H1 (cell line): ENCODE data around the gene NF1. TPM values are rescaled to one million over a fixed set of nuclear protein-coding genes. Genes with fewer than 3 reads are reported as not detected.

Experiments used
- CTCF ChIA-PET: fragments of 300-600 bp; sonication (Branson Sonifier 250); formaldehyde crosslinking; loops from one replicate; lab custom pipeline; 2021; ENCODE audit not compliant: partially characterized antibody; lab: Charles Lee
- POLR2A ChIA-PET: fragments of 300-600 bp; sonication (Branson Sonifier 250); formaldehyde crosslinking; loops from one replicate; lab custom pipeline; 2021; ENCODE audit warnings: inconsistent platforms; ENCODE audit not compliant: partially characterized antibody; lab: Charles Lee
- DNase-seq, 2 experiments: peaks; one replicate each; pipeline versions ENCODE4 v3.0.0 to v3.0.0-alpha.2; 2010 to 2022; ENCODE audit warnings: low spot score in 2 of 2, low read depth in 1 of 2, mixed read lengths in 1 of 2
- FAIRE-seq: peaks from 2 replicates; lab custom pipeline; 2011; peaks lifted over from hg19 to GRCh38; lab: Jason Lieb, UNC
- H2AFZ ChIP-seq: 2 replicates; pipeline ENCODE4 v1.8.1; 2012; ENCODE audit warnings: low read length, inconsistent platforms
- H2AK5ac ChIP-seq: 2 replicates; pipeline ENCODE4 v1.6.1; 2013; ENCODE audit warnings: low read depth, low read length
- H2BK120ac ChIP-seq: replicated peaks from 2 replicates; pipeline ENCODE3; 2013; ENCODE audit warnings: low read depth, low read length, inconsistent platforms
- H2BK12ac ChIP-seq: 2 replicates; pipeline ENCODE4 v1.6.1; 2013; ENCODE audit warnings: low read depth, low read length
- H2BK15ac ChIP-seq: 2 replicates; pipeline ENCODE4 v1.6.1; 2013; ENCODE audit warnings: low read length
- H2BK20ac ChIP-seq: 2 replicates; pipeline ENCODE4 v1.6.1; 2013; ENCODE audit warnings: low read length
- H2BK5ac ChIP-seq: 2 replicates; pipeline ENCODE4 v1.6.1; 2013; ENCODE audit warnings: low read depth, low read length
- H3K14ac ChIP-seq: 2 replicates; pipeline ENCODE4 v1.6.1; 2013; ENCODE audit warnings: inconsistent platforms; ENCODE audit not compliant: insufficient read length
- H3K18ac ChIP-seq: 2 replicates; pipeline ENCODE4 v1.6.1; 2013; ENCODE audit warnings: low read length; ENCODE audit errors: extremely low read depth
- H3K23ac ChIP-seq: 2 replicates; pipeline ENCODE4 v1.6.1; 2013; ENCODE audit warnings: inconsistent platforms; ENCODE audit not compliant: insufficient read length
- H3K23me2 ChIP-seq: 2 replicates; pipeline ENCODE4 v1.6.1; 2013; ENCODE audit warnings: low read depth, low read length
- H3K27ac ChIP-seq: 2 replicates; pipeline ENCODE4 v1.6.1; 2011; ENCODE audit warnings: low read depth, low read length, inconsistent platforms
- H3K27me3 ChIP-seq, 4 experiments: replicated peaks in 1 of 4; 1 replicate in 1 of 4; 2 replicates in 3 of 4; pipeline versions ENCODE4 v1.6.1 to v1.8.1; 2011 to 2013; ENCODE audit warnings: low read length in 3 of 4, mild to moderate bottlenecking in 3 of 4, inconsistent platforms in 2 of 4, mixed read lengths in 2 of 4, moderate library complexity in 1 of 4; ENCODE audit not compliant: control insufficient read depth in 3 of 4, insufficient read depth in 3 of 4; ENCODE audit errors: extremely low read depth in 1 of 4
- H3K36me3 ChIP-seq, 4 experiments: 2 replicates each; pipeline versions ENCODE4 v1.6.1 to v1.8.1; 2011 to 2013; ENCODE audit warnings: mild to moderate bottlenecking in 4 of 4, low read length in 3 of 4, moderate library complexity in 2 of 4, control low read depth in 1 of 4, inconsistent platforms in 1 of 4; ENCODE audit not compliant: insufficient read depth in 4 of 4, control insufficient read depth in 2 of 4
- H3K4ac ChIP-seq: replicated peaks from 2 replicates; pipeline ENCODE3; 2013; ENCODE audit warnings: low read length, low read depth, mixed read lengths, inconsistent platforms; ENCODE audit not compliant: insufficient read length
- H3K4me1 ChIP-seq, 4 experiments: replicated peaks in 1 of 4; 1 replicate in 1 of 4; 2 replicates in 3 of 4; pipeline versions ENCODE4 v1.6.1 to v1.8.1; 2011 to 2013; ENCODE audit warnings: low read length in 3 of 4, inconsistent platforms in 2 of 4, mixed read lengths in 1 of 4; ENCODE audit not compliant: insufficient read depth in 4 of 4, control insufficient read depth in 3 of 4
- H3K4me2 ChIP-seq, 2 experiments: 2 replicates each; pipeline versions ENCODE4 v1.6.1 to v1.8.1; 2011 to 2013; ENCODE audit warnings: low read depth in 2 of 2, low read length in 2 of 2, control low read depth in 1 of 2, inconsistent platforms in 1 of 2, mild to moderate bottlenecking in 1 of 2; ENCODE audit not compliant: insufficient read depth in 1 of 2
- H3K4me3 ChIP-seq, 4 experiments: fragments of 200-600, 300-600 bp in 1 of 4; sonication (generic), shearing (Covaris generic), sonication (Bioruptor Twin) in 1 of 4; 2 replicates each; pipeline versions ENCODE4 v1.5.1 to v1.8.1; 2011 to 2016; ENCODE audit warnings: low read length in 4 of 4, low read depth in 3 of 4, control low read depth in 2 of 4, inconsistent platforms in 2 of 4, mild to moderate bottlenecking in 2 of 4, mixed read lengths in 1 of 4, moderate library complexity in 1 of 4; ENCODE audit not compliant: insufficient read depth in 2 of 4; ENCODE audit errors: extremely low read depth in 1 of 4
- H3K56ac ChIP-seq: replicated peaks from 2 replicates; pipeline ENCODE3; 2013; ENCODE audit warnings: low read depth, mild to moderate bottlenecking, mixed read lengths, low read length, inconsistent platforms; ENCODE audit not compliant: insufficient read length
- H3K79me1 ChIP-seq: 2 replicates; pipeline ENCODE4 v1.6.1; 2013; ENCODE audit warnings: low read depth, low read length, control low read depth
- H3K79me2 ChIP-seq, 2 experiments: 2 replicates each; pipeline versions ENCODE4 v1.6.1 to v1.8.1; 2012 to 2013; ENCODE audit warnings: low read length in 2 of 2, mild to moderate bottlenecking in 2 of 2, inconsistent platforms in 1 of 2; ENCODE audit not compliant: insufficient read depth in 2 of 2, control insufficient read depth in 1 of 2
- H3K9ac ChIP-seq, 4 experiments: replicated peaks in 1 of 4; 1 replicate in 1 of 4; 2 replicates in 3 of 4; pipeline versions ENCODE4 v1.6.1 to v1.8.1; 2011 to 2013; ENCODE audit warnings: low read depth in 3 of 4, low read length in 3 of 4, control low read depth in 2 of 4, mild to moderate bottlenecking in 2 of 4, moderate library complexity in 2 of 4, inconsistent platforms in 1 of 4; ENCODE audit errors: extremely low read depth in 1 of 4
- H3K9me3 ChIP-seq, 2 experiments: 2 replicates each; pipeline versions ENCODE4 v1.6.1 to v1.8.1; 2012 to 2013; ENCODE audit warnings: mild to moderate bottlenecking in 2 of 2, moderate library complexity in 2 of 2, control low read depth in 1 of 2, inconsistent platforms in 1 of 2, low read depth in 1 of 2, low read length in 1 of 2, mixed read lengths in 1 of 2; ENCODE audit not compliant: insufficient read depth in 2 of 2
- H4K20me1 ChIP-seq, 2 experiments: replicated peaks in 1 of 2; 2 replicates each; pipeline versions ENCODE3 to v1.8.1; 2011 to 2013; ENCODE audit warnings: inconsistent platforms in 2 of 2, low read length in 2 of 2, mild to moderate bottlenecking in 1 of 2; ENCODE audit not compliant: insufficient read depth in 2 of 2, control insufficient read depth in 1 of 2
- H4K5ac ChIP-seq: 2 replicates; pipeline ENCODE4 v1.6.1; 2013; ENCODE audit warnings: low read length, low read depth, mixed read lengths, inconsistent platforms; ENCODE audit not compliant: insufficient read length
- H4K8ac ChIP-seq: 2 replicates; pipeline ENCODE4 v1.8.0; 2013; ENCODE audit warnings: mild to moderate bottlenecking, moderate library complexity, low read length, inconsistent platforms; ENCODE audit not compliant: insufficient read depth; ENCODE audit errors: extremely low read depth
- H4K91ac ChIP-seq: replicated peaks from 2 replicates; pipeline ENCODE3; 2013; ENCODE audit warnings: low read length, mixed read lengths, inconsistent platforms; ENCODE audit not compliant: insufficient read length
- ASH2L ChIP-seq: fragments of 200-600, 300-600 bp; sonication (generic); IDR thresholded peaks from one replicate; pipeline ENCODE4 v1.7.1; 2017; ENCODE audit warnings: low read length
- BACH1 ChIP-seq: IDR thresholded peaks from 2 replicates; pipeline ENCODE4 v1.6.1; 2012; ENCODE audit warnings: low read length, improper control_type of control experiment
- CBX5 ChIP-seq: fragments of 300-800, 300-1000 bp; sonication (generic); IDR thresholded peaks from 2 replicates; pipeline ENCODE4 v1.7.1; 2016; ENCODE audit warnings: antibody characterized with exemption, low read length, low read depth
- HDAC2 ChIP-seq, 2 experiments: fragments of 300-600 bp in 1 of 2; sonication (generic) in 1 of 2; IDR thresholded peaks; 2 replicates each; pipeline ENCODE4 v1.6.1; 2011 to 2012; ENCODE audit warnings: low read depth in 2 of 2, low read length in 2 of 2, mild to moderate bottlenecking in 2 of 2, moderate library complexity in 2 of 2, borderline replicate concordance in 1 of 2, inconsistent platforms in 1 of 2
- JUND ChIP-seq: IDR thresholded peaks from 2 replicates; pipeline ENCODE4 v1.6.1; 2011; ENCODE audit warnings: mild to moderate bottlenecking, improper control_type of control experiment, low read length
- KDM4A ChIP-seq: IDR thresholded peaks from one replicate; pipeline ENCODE4 v1.7.1; 2012; ENCODE audit warnings: low read depth, mild to moderate bottlenecking, moderate library complexity, low read length, inconsistent platforms; ENCODE audit not compliant: severe bottlenecking
- SAP30 ChIP-seq: fragments of 300-600 bp; sonication (generic); IDR thresholded peaks from 2 replicates; pipeline ENCODE4 v1.7.1; 2012; ENCODE audit warnings: low read length, moderate library complexity, mild to moderate bottlenecking, inconsistent platforms; ENCODE audit not compliant: insufficient read depth, insufficient replicate concordance
- TAF1 ChIP-seq: IDR thresholded peaks from 2 replicates; pipeline ENCODE4 v1.6.1; 2011; ENCODE audit warnings: mild to moderate bottlenecking, low read depth, low read length
- TCF12 ChIP-seq: IDR thresholded peaks from 2 replicates; pipeline ENCODE4 v1.6.1; 2011; ENCODE audit warnings: low read depth, mild to moderate bottlenecking, low read length
- TEAD4 ChIP-seq: IDR thresholded peaks from 2 replicates; pipeline ENCODE4 v1.6.1; 2012; ENCODE audit warnings: low read depth, low read length, inconsistent platforms, mixed read lengths
- WGBS, 2 experiments: shearing (Covaris generic) in 1 of 2; methylation state at CpG; one replicate each; pipeline versions ENCODE4 v1.1.6 to v1.1.7; 2013 to 2015; ENCODE audit warnings: low lambda C conversion rate in 2 of 2, mixed read lengths in 2 of 2, inconsistent platforms in 1 of 2, low coverage in 1 of 2, missing lambda C conversion rate in 1 of 2; ENCODE audit not compliant: insufficient replicate concordance in 2 of 2, insufficient coverage in 1 of 2, insufficient read length in 1 of 2; ENCODE audit errors: extremely low coverage in 1 of 2, missing lambda C conversion rate in 1 of 2; 5-methylcytosine and 5-hydroxymethylcytosine counted together
- polyA plus RNA-seq, 7 experiments: library from polyadenylated mRNA; depleted of rRNA in 3 of 7; stranded (reverse) in 5 of 7; unstranded in 2 of 7; fragments of >200 nt in 5 of 7; fragments of 200-250 nt in 2 of 7; gene quantifications; 1 replicate in 5 of 7; 2 replicates in 1 of 7; 4 replicates in 1 of 7; pipeline versions ENCODE4 v1.2.1 to v1.2.3, GENCODE V29; 2011 to 2013; ENCODE audit warnings: missing spikeins in 2 of 7, mixed read lengths in 2 of 7
- total RNA-seq: library from RNA; stranded (reverse); fragmentation: NEBNext Ultra II Directional; extraction: Animal tissue kit (Norgen Biotek cat#: 25700); gene quantifications from 2 replicates; pipeline ENCODE4 v1.2.1, GENCODE V29; 2021
- TF ChIP-seq, protein P1 (sequence below): IDR thresholded peaks from 2 replicates; pipeline ENCODE4 v1.6.1; 2011; ENCODE audit warnings: low read depth, mild to moderate bottlenecking, low read length; ENCODE audit not compliant: insufficient read depth

NF1 gene
- total and polyA plus RNA-seq, 2 of the 8 experiments (the other 6 are each of a cell fraction or from before 2014, with no cell fraction given), result 19.3 to 29.6 TPM

DNA sequence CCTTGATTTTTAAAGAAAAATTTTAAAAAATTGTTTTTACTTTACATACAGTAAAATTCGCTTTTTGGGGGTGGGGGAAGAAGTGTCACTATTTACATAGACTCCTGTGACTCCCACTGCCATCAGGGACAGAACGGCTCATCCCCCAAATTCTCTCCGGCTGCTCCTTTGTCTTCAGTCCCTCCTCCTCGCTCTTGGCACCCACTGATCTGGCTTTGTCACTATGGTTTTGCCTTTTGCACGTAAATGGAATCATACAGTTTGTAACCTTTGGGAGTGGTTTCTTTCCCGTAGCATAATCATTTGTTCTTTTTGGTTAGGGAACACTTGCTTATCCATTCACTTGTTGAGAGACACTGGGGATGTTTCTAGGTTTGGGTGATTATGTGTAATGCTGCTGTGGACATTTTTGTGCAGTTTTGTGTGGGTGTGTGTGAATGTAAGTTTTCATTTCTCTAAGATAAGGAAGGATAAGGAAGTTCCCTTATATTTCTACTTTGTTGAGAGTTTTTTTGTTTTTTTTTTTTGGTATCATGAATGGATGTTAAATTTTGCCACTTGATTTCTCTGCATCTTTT is 324.1 kb downstream of the NF1 start:
- CTCF ChIA-PET, result interaction anchor here (0.6 to 2.5 kb wide), 3 partner anchors 13 to 479 kb away, joined by 4 to 8 read pairs (median 5); no protein-coding TSS in a partner anchor
- H3K18ac ChIP-seq, result no peak overlapping the region
- H3K56ac ChIP-seq, result no peak overlapping the region
- H2BK12ac ChIP-seq, result no peak overlapping the region
- H2BK120ac ChIP-seq, result no peak overlapping the region
- no peak overlapping the region for H4K91ac ChIP-seq
- H3K23ac ChIP-seq, result no peak overlapping the region
- no peak for FAIRE-seq
- H3K23me2 ChIP-seq, result no peaks in the 10 kb centered on the region
- no peaks in the 10 kb centered on the region for H3K27me3 ChIP-seq
- H3K9me3 ChIP-seq, result no peaks in the 10 kb centered on the region
- H2AFZ ChIP-seq, result no peak overlapping the region
- no peak overlapping the region for H4K5ac ChIP-seq
- peak overlapping the region; percentile 7 to 10; a peak in 1 of 4 replicates for H3K4me2 ChIP-seq
- H3K14ac ChIP-seq, result no peak overlapping the region
- H3K4me3 ChIP-seq, result no peak overlapping the region
- H4K8ac ChIP-seq, result no peak overlapping the region
- H2BK5ac ChIP-seq, result no peak overlapping the region
- no peak overlapping the region for H3K27ac ChIP-seq
- 40% methylated on average over 6 of the region's 6 CpGs; no CpG with 5 or more reads in 1 of the 2 experiments for WGBS, 2 experiments
- peaks cover 0 to 19% (median 9%) of the 10 kb centered on the region in 4 experiments; a peak in 6 of 7 replicates for H3K4me1 ChIP-seq
- H3K9ac ChIP-seq, result no peak overlapping the region
- no peak overlapping the region for H2BK20ac ChIP-seq
- peaks cover 0 to 2% of the 10 kb centered on the region in 2 experiments for H4K20me1 ChIP-seq
- no peak overlapping the region for H2BK15ac ChIP-seq
- no peaks in the 10 kb centered on the region for H3K36me3 ChIP-seq
- no peak for DNase-seq
- H3K79me1 ChIP-seq, result no peaks in the 10 kb centered on the region
- no peak overlapping the region for H3K4ac ChIP-seq
- POLR2A ChIA-PET, result interaction anchor here (1.3 kb wide), 1 partner anchor 16 kb away, joined by 4 read pairs; no protein-coding TSS in a partner anchor
- H3K79me2 ChIP-seq, result no peaks in the 10 kb centered on the region
- no peak overlapping the region for H2AK5ac ChIP-seq
- TF ChIP-seq BACH1 (no peak), SAP30 (no peak), HDAC2 (IDR thresholded peaks at IDR 0.05; ENCODE audit: borderline replicate concordance in 1 of 2, low read depth in 2 of 2, low read length in 2 of 2) (no peak), JUND (no peak), TAF1 (no peak), ASH2L (no peak), CBX5 (no peak), TCF12 (no peak), TEAD4 (no peak), KDM4A (no peak)
- TF ChIP-seq, protein P1, sequence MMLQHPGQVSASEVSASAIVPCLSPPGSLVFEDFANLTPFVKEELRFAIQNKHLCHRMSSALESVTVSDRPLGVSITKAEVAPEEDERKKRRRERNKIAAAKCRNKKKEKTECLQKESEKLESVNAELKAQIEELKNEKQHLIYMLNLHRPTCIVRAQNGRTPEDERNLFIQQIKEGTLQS, result no peak
